AG04450 (cell line): ENCODE results near the gene ILDR1. TPM values are rescaled to one million over a fixed set of nuclear protein-coding genes. Genes with fewer than 3 reads are reported as not detected.

Experiments used
- CTCF ChIA-PET: fragments of 300-600, 350-600 bp; formaldehyde crosslinking; extraction: SDS; loops from one replicate; lab custom pipeline; 2022; ENCODE audit warnings: antibody characterized with exemption, inconsistent platforms; lab: Charles Lee
- POLR2A ChIA-PET: fragments of 350-600 bp; formaldehyde crosslinking; extraction: SDS; loops from one replicate; lab custom pipeline; 2021; ENCODE audit warnings: antibody characterized with exemption, inconsistent platforms; lab: Yijun Ruan, JAX
- DNase-seq: peaks from one replicate; pipeline ENCODE4 v3.0.0-alpha.2; 2011; ENCODE audit warnings: low read depth, low spot score
- H3K27ac ChIP-seq: one replicate; pipeline ENCODE4 v1.5.1; 2012; ENCODE audit warnings: low read depth, low read length, control low read depth
- H3K27me3 ChIP-seq: one replicate; pipeline ENCODE4 v1.6.0; 2012; ENCODE audit warnings: low read length; ENCODE audit not compliant: control insufficient read depth, insufficient read depth
- H3K4me3 ChIP-seq: 2 replicates; pipeline ENCODE4 v1.5.1; 2011; ENCODE audit warnings: mild to moderate bottlenecking, low read depth, low read length, control low read depth
- H3K9me3 ChIP-seq: 2 replicates; pipeline ENCODE4 v1.5.1; 2012; ENCODE audit warnings: low read length; ENCODE audit not compliant: control insufficient read depth, insufficient read depth
- CTCF ChIP-seq: IDR thresholded peaks from 2 replicates; pipeline ENCODE4 v1.5.1; 2011; ENCODE audit warnings: low read depth, low read length, control low read depth, inconsistent platforms
- polyA plus RNA-seq: library from polyadenylated mRNA; depleted of rRNA; stranded (reverse); fragments of >200 nt; gene quantifications from 2 replicates; pipeline ENCODE4 v1.2.3, GENCODE V29; 2011

Gene ILDR1
- polyA plus RNA-seq, 1 experiment: not detected

GRCh38 chr3:122023335-122023910, 1.4 kb upstream of the ILDR1 start:
- no peaks in the 10 kb centered on the region; the same call in 1 of the 2 replicates for H3K9me3 ChIP-seq
- H3K27me3 ChIP-seq: peaks cover 9% of the 10 kb centered on the region
- ChIA-PET CTCF (no interaction called here), POLR2A (no interaction called here)
- H3K27ac ChIP-seq: no peak overlapping the region
- DNase-seq: no peak
- TF ChIP-seq CTCF: no peak
- H3K4me3 ChIP-seq: no peak overlapping the region

- Histone ChIP-seq H3K4me3 (no peak overlapping the region), H3K27ac (no peak overlapping the region), H3K27me3 (peaks cover 9% of the 10 kb centered on the region), H3K9me3 (no peaks in the 10 kb centered on the region; the same call in 1 of the 2 replicates)
- ChIA-PET CTCF (no interaction called here), POLR2A (no interaction called here)
- TF ChIP-seq CTCF: no peak
- DNase-seq: no peak
Measured at GRCh38 chr3:122021037-122021436, 1.0 kb downstream of the ILDR1 start.

- DNase-seq: no peak
- Histone ChIP-seq H3K27ac (no peak overlapping the region), H3K4me3 (no peak overlapping the region), H3K27me3 (peaks cover 9% of the 10 kb centered on the region), H3K9me3 (no peaks in the 10 kb centered on the region; the same call in 1 of the 2 replicates)
- TF ChIP-seq CTCF: no peak
- POLR2A ChIA-PET: no interaction called here
- CTCF ChIA-PET: no interaction called here
Measured at GRCh38 chr3:122019493-122019892, 2.6 kb downstream of the ILDR1 start.

GRCh38 chr3:122014741-122015140, 7.3 kb downstream of the ILDR1 start:
- Histone ChIP-seq H3K9me3 (no peaks in the 10 kb centered on the region), H3K27ac (no peak overlapping the region), H3K4me3 (no peak overlapping the region), H3K27me3 (peaks cover 7% of the 10 kb centered on the region)
- TF ChIP-seq CTCF: no peak
- CTCF ChIA-PET: no interaction called here
- DNase-seq: no peak
- POLR2A ChIA-PET: no interaction called here

- H3K27ac ChIP-seq: no peak overlapping the region
- POLR2A ChIA-PET: no interaction called here
Measured at GRCh38 chr3:122013448-122013925, 8.6 kb downstream of the ILDR1 start.

More at GRCh38 chr3:122013448-122013925, 8.6 kb downstream of the ILDR1 start:
- no peak for TF ChIP-seq CTCF
- no peak overlapping the region for H3K4me3 ChIP-seq
- peaks cover 9% of the 10 kb centered on the region for H3K27me3 ChIP-seq
- DNase-seq: no peak
- no peaks in the 10 kb centered on the region for H3K9me3 ChIP-seq
- CTCF ChIA-PET: no interaction called here
